SKM-1 treated with dmso at 0.1 percent for 144 hours (cell line): ENCODE measurements around the gene OSBPL3.
"Not testable (repeated sequence)": the region's sequence is repeated elsewhere in the genome, so short reads cannot be mapped to it uniquely, and the experiment has no call there.

Experiments used
- DNase-seq: peaks from one replicate; lab custom pipeline; 2025; ENCODE audit not compliant: unreplicated experiment; lab: John Stamatoyannopoulos, UW

The OSBPL3 gene

DNA sequence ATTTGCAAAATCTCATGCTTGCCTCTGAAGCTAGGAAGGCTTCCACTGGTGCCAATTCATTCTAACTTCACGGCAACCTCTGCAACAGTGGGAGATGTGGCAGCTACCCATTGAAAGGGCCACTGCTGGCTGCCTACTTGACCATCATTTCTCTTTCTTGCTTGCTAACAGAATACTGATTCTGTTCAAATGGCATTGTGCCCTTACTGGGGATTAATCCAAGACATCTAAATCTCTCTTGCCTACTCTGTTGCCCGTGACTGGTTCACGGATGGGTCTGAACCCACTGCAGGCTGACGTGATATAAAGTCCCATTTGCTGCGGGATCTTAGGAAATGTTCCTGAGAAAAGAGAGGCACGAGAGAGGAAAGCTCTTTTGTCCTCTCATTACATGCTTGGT is 171.5 kb downstream of the OSBPL3 start:
- DNase-seq: no peak

DNA sequence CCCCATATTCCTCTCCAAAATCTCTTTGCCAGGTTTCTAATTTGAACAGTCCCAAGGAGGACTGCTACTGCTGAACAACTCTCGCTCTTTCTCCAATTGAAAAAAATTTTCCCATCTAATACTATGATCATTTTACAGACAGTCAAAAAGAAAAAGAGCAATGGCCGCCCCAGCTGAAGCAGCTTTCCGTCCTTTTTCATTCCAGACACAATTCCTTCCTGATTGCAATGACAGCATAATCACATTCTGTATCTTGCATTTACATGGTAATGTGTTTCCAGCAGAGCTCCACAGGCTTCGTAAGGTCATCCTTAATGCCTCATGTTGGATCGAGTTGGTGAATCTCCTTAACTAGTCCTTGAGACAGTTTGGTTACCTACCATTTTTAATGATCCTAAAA is 177.7 kb downstream of the OSBPL3 start:
- DNase-seq: no peak

DNA sequence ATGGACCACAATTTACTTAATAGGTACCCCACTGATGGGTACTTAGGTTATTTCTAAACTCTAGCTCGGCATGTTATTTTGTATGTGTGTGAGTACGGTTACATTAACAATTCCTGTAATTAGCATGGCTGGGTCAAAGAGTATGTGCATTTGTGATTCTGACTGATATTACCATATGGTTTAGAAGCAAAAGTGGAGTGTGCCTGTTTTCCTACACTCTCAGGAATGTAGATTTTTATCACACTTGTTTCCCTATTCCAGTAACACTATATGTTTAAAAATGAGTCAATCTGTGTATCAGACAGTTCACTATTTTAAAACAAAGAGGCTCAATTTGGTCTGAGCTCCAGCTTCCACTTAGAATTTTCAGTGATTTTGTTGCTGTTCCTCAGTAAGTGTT is 178.1 kb downstream of the OSBPL3 start:
- no peak for DNase-seq

DNA sequence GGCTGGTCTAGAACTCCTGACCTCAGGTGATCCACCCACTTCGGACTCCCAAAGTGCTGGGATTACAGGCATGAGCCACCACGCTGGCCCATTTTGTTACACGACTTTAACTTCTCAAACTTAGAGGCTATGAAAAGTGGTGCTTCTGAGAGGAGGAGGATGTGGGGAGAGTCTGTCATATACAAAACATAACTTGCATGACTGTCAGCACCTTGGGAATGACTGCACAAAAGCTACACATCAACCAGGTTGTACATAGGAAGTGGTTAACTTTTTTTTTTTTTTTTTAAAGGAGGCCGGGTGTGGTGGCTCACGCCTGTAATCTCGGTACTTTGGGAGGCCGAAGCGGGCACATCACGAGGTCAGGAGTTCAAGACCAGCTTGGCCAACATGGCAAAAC is 179.3 kb downstream of the OSBPL3 start:
- no peak for DNase-seq

DNA sequence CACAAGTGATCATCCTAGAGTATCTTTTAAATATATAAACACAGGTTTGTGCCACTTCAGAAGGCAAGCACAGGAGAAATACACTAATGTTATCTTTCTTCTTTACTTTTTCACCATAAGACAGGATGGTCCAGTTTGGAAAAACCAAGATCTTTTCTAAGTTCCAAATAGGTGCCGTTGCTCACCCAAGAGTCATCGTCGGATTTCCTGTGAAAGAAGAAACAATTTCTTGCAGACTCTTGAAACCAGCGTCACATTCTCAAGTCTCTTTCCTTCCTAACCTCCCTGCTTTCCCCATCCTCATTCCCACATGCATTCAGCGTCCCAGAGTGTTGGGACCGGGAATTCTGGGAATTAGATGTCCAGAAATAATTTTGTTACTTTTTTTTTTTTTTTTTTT is 179.9 kb downstream of the OSBPL3 start:
- DNase-seq: no peak

DNA sequence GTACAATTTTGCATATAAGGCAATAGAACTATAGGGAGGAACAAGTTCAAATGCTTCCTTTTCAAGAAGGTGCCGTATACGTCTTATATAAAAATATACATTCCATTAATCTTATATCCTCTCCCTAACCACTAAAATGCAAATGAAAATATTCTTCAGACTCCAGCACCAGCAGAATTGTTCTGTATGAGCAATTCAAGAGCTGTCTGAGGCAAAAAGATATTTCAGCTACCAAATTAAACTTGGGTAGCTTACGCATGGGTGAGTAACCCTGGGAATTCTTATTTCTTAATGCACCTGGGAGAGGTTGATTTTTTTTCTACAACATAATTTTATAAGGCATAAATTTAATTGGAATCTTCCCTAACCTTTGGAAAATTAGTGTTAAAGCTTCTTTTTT is 180.5 kb downstream of the OSBPL3 start:
- no peak for DNase-seq

DNA sequence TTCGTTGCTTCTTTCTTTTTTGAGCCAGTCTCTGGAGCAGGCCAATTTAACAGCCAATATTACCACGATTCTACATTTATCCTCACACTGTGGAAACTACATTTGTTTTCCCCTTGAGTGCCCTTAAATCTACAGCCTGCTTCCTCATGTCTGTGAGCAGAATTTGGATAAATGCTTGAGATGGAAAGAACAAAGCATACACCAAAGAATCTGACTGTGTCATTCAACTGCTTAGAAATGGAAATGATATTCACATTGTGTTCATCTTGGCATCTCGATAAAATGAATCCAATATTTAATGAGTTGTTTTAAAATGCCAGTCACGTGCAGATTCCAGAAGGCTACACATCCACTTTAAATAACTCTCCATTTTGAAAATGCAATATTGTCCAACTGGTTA is 181.7 kb downstream of the OSBPL3 start:
- DNase-seq: no peak

DNA sequence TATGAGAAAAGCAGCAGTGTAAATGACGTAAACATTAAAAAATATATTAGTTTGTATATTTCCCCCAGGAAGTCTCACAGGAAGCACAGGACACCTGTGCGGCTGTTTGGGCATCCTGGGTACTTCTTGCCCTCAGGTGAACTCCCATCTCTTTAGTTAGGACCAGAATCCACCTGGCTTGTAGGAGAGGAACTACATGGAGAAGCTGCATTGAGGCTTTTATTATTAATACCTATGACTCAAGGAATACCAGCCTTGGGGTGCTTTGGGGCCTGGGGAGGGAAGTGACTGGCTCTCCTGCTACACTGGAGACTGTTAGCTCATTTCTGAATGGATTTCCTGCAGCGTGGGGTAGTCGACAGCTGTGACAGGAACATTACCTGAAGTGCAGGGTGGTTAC is 182.7 kb downstream of the OSBPL3 start:
- DNase-seq: no peak

DNA sequence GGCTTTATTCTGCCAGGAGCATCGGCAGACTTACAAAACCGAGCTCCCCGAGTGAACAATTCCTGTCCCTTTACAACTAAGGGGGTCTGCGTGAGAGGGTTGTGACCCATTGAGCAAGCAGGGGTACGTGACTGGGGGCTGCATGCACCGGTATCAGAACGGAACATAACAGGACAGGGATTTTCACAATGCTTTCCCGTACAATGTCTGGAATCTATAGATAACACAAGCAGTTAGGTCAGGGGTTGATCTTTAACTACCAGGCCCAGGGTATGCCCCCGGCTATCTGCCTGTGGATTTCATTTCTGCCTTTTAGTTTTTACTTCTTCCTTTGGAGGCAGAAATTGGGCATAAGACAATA is 184.6 kb downstream of the OSBPL3 start:
- DNase-seq: no peak

DNA sequence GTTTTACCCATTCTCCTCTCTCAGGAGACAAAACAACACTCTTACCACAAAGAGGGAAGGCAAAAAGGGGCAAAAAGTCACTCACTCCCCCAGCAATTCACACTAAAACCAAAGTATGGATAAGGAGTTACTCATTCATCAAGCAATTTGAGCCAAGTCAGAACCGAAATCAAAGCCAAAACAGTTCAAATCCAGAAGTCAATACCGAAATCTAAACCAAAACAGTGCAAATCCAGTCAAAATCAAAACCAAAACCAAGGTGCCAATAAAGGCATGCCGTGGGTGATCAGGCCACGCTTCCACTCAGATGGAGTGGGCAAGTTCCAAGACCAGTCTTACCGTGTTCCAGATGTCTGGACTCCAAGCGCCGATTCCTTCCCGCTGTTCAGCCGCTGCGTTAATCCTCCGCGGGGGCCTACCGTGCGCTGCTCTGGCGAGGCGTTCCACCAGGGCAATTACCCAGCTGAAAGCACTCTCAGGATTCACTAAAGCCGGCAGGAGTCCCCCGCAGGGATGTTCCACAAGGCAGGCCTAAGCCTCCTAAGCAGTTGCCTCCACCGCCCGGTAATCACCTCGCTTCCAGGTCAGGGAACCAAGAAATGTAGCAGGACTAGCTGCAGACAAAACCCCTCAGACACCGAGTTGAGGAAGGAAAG is 185.1 kb downstream of the OSBPL3 start:
- not testable (repeated sequence) for DNase-seq

DNA sequence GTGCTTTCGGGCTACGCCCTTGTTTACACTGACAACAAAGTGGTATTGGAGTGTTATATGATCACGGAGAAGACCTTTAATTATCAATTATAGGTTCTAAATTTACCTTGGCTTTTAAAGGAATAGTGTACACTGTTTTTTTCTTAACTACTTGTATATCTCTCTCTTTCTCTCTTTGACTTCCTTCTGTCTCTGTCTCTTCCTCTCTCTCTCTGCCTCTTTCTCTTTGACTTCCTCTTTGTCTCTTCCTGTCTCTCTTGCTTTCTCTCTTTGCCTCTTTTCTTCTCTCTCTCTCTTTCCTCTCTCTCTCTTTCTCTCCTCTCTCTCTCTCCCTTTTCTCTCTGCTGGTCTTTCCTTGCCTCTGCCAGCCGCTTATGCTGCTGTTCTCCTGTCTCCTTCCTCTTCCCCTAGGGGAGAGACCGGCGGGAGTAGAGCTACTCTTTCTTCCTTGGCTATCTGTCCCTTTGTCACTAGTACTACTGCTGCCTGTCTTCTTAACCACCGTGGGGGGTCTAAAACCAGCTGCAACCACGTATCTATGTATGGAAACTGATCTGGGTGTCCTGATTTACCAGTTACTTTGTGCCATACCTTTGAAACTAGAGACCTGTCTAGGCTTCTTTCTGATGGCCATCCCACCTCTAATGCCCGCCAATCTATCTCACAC is 185.9 kb downstream of the OSBPL3 start:
- peak; percentile 12 for DNase-seq

DNA sequence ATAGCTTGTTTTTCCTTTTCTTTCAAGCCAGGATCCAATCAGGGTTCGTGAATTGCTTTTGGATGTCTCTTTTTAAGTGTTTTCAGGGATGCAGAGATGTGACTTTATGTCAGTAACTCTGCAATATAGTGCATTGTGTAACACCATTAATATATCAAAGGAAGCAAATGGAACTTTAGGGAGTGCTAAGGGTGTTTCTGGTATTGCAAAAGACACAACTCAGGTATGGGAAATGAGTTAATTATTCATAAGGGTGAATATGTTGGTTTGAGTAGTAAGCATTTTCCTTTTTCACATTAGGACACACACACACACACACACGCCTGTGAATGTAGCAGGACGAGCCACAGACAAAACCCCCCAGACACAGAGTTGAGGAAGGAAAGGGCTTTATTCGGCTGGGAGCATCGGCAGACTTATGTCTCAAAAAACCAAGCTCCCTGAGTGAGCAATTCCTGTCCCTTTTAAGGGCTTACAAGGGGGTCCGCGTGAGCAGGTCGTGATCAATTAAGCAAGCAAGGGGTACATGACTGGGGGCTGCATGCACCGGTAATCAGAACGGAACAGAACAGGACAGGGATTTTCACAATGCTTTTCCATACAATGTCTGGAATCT is 190.9 kb downstream of the OSBPL3 start:
- no peak for DNase-seq

DNA sequence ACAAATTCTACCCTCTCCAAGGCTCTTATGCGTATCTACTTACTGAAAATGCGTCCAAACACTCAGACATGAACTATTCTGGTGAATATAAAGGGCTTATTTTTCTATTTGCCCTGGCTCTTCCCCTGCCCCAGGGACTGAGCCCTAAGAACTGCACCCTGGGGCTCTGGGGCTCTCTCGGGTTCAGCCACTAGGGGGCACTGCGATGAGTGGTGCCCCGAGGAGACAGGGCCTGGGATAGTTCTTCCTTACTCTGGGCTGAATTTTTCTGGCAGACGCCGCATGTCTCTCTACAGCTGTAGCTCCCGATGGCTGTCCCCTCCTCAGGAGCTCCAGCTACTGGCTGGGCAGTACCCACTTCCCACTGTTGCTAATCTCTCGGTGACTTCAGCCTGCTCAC is 191.9 kb downstream of the OSBPL3 start:
- no peak for DNase-seq

DNA sequence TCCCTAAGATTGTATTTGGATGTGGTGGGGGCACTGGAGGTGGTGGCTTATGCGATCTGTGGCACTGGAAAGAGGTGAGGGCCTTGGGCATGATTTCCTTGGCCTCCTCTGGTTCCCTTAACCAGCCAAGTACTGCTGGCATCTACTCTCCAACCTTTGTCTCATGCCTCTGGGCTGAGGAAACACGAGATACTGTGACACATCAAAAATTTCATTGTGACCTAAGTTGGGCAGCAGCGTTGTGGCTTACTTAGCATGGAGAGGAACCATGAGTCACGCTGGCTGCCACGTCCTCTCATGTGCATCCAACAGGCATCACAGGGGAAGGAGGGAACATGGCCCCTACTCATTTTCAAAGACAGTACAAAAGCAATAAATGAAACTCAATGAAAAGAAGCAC is 193.0 kb downstream of the OSBPL3 start:
- peak; percentile 85 for DNase-seq

DNA sequence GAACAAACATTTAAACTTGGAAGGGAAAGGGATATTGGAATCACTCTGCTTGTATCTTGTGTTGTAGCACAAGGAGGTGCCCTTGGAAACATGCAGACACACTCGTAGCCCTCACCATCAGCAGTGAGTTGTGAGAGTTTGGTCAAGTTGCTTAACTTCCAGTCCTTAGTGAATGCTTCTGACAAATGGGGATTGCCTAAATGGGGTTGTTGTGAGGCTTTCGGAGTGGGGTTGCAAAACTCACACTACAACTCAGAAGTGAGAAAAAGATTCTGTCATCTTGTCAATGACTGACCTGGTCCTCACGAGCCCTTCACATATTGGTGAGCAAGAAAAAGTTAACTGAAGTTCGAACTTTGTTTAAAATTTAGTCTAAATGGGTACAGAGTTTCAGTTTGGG is 193.7 kb downstream of the OSBPL3 start:
- DNase-seq: peak; percentile 83

DNA sequence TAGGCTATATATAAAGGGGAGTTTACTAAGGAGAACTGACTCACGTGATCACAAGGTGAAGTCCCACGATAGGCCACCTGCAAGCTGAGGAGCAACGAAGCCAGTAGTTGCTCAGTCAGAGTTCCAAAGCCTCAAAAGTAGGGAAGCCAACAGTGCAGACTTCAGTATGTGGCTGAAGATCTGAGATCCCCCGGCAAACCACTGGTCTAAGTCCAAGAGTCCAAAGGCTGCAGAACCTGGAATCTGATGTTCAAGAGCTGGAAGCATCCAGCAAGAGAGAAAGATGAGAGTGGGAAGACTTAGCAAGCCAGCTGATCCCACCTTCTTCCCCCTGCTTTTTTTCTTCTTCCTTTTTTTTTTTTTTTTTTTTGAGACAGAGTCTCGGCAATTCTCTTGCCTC is 195.7 kb downstream of the OSBPL3 start:
- DNase-seq: no peak

DNA sequence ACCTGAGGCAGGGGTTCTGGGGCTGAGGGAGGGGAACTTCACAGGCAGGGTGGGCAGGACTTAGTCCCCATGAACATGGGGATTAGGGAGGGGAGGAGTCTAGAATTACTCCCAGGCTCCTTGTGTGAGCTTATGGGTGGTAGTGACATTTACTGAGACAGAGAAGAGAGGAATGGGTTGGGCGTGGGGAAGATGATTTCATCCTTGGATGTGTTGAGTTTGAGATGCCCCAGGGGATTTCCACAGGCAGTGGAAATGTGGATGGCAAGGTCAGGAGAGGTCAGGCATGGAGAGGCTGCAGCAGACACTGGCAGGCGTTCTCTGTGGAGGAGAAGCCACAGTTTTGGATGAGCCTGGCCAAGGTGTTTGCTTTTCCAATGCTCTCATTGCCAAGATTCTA is 196.3 kb downstream of the OSBPL3 start:
- DNase-seq: no peak

DNA sequence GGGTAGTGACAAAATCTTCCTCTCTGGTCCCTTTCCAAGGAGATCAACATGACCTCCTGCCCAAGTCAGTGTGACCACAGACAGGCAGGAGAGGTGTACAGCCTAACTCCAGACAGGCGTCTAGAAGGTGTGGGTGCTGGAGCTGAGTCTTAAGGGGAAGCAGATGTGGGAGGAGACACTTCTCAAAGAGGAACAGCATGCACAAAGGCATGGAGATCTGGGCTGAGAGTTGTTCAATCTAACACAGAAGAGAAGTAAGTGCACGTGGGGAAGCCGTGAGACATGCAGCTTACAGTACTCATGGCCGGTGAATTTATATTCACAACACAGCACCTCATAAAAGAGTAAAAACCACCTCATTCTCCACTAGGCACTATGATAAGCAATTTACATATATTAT is 198.9 kb downstream of the OSBPL3 start:
- DNase-seq: peak; percentile 72

DNA sequence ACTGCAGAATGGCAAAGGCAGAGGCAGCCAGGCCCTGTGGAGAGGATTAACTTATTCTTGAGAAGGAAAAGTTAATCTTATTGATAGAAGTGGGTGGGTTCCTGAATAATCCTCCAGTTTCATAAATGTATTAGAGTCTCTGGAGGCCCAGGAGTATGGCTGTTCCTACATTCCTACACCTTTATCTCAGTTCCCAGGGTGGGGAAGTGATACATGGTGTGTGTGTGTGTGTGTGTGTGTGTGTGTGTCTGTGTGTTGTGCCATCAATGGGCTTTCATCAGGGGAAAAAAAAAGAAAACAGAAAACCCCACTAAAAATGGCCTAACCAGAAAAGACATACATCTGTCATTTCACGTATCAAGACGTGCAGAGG is 200.7 kb downstream of the OSBPL3 start:
- DNase-seq: no peak

DNA sequence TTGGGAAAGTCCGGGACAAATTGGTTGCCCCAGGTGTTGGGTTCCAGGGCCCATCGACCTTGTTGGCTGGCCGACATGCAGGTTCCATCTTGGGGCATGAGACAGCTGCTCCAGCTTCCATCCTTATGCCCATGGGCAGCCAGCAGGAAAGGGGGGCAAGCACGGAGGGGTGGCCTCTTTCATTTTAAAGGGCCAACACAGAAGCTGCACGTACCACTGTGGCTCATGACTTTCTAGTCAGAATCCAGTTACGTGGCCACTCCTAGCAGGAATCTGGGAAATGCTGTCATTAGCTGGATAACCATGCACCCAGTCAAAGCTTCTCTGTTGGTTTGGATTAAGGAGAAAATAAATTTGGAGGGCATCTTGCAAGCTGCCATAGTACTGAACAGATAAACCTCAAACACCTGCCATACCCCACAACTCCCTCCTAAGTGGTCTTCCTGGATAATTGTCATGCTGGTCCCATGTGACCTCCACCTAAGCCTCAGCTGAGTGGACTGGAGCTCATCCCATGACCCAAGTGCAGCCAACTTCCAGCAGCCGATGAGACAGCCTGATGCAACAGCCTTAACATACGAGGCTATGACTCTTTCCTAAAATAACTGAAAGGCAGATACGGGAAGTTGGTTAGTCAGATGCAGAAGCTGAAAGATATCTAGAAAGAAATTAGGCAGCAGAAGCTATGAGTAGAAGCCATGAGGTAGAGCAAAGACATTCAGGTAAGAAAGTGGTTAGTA is 201.3 kb downstream of the OSBPL3 start:
- peak; percentile 94 for DNase-seq

DNA sequence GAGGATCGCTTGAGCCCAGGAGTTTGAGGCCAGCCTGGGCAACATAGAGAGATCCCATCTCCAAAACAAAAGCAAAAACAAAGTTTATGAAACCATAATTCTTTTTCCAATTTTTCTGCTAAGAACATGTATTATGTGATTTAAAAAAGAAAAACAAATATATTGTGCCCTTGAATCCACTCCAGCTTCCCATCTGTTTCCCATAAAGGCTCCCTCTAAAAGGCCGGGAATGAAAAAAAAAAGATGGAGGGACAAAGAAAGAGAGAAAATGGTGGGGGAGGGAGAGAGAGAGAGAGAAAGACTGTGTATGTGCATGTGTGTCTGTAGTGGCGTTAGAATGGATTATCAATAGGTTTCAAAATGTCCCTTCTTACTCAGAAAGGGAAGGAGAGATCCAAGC is 202.2 kb downstream of the OSBPL3 start:
- no peak for DNase-seq

DNA sequence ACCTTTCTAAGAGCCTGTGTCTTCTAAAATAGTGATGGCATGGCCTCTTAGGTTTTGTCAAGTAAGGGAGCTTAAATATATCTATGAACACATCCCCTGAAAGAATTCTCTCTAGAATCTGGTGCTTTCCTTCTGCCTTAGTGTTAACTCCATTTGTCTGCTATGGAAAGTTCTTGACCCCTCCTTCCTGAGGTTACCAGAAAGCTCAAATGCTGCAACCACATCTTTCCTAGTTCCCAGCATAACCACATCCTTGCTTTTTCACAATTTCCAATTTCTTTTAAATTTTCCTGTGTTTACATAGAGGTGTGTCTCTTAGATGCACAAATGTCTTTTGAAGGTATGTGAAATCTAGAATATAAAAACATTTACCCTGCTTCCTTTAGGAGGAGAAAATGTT is 206.3 kb downstream of the OSBPL3 start:
- DNase-seq: no peak
